Smooth muscle cell (in vitro differentiated cells): ENCODE measurements around the gene CCN6. TPM values are rescaled to one million over a fixed set of nuclear protein-coding genes. Genes with fewer than 3 reads are reported as not detected.
"Not testable (repeated sequence)": the region's sequence is repeated elsewhere in the genome, so short reads cannot be mapped to it uniquely, and the experiment has no call there.

ENCODE experiments used
- DNase-seq: peaks from one replicate; lab custom pipeline; 2025; ENCODE audit not compliant: unreplicated experiment; lab: John Stamatoyannopoulos, UW
- H2AFZ ChIP-seq: fragments of 200-600 bp; sonication (generic); 2 replicates; pipeline ENCODE4 v1.6.0; 2016; ENCODE audit warnings: antibody characterized with exemption, low read depth, mild to moderate bottlenecking
- H3F3A ChIP-seq: fragments of 200-600 bp; sonication (generic); 2 replicates; pipeline ENCODE4 v1.6.0; 2017; ENCODE audit warnings: antibody characterized with exemption, low read depth
- H3K27ac ChIP-seq: fragments of 200-600 bp; sonication (generic); 2 replicates; pipeline ENCODE4 v1.5.1; 2016; ENCODE audit warnings: low read depth, mild to moderate bottlenecking
- H3K27me3 ChIP-seq: fragments of 200-600 bp; sonication (generic); 2 replicates; pipeline ENCODE4 v1.6.1; 2016; ENCODE audit warnings: low read depth, mild to moderate bottlenecking
- H3K36me3 ChIP-seq: fragments of 200-600 bp; sonication (generic); 2 replicates; pipeline ENCODE4 v1.5.1; 2016; ENCODE audit warnings: low read depth
- H3K4me1 ChIP-seq: fragments of 200-600 bp; sonication (generic); 2 replicates; pipeline ENCODE4 v1.5.1; 2016; ENCODE audit warnings: low read depth
- H3K4me2 ChIP-seq: fragments of 200-600 bp; sonication (generic); 2 replicates; pipeline ENCODE4 v1.6.0; 2016; ENCODE audit warnings: mild to moderate bottlenecking
- H3K4me3 ChIP-seq: fragments of 200-600 bp; sonication (generic); 2 replicates; pipeline ENCODE4 v1.5.1; 2016; ENCODE audit warnings: mild to moderate bottlenecking
- H3K79me2 ChIP-seq: fragments of 200-600 bp; sonication (generic); 2 replicates; pipeline ENCODE4 v1.6.0; 2016; ENCODE audit warnings: low read depth, mild to moderate bottlenecking
- H3K9ac ChIP-seq: fragments of 200-600 bp; sonication (generic); 2 replicates; pipeline ENCODE4 v1.6.0; 2016; ENCODE audit warnings: low read depth
- H3K9me3 ChIP-seq: fragments of 200-600 bp; sonication (generic); replicated peaks from 2 replicates; pipeline ENCODE4 v1.5.1; 2016; ENCODE audit warnings: low read depth
- H4K20me1 ChIP-seq: fragments of 200-600 bp; sonication (generic); 2 replicates; pipeline ENCODE4 v1.6.0; 2016; ENCODE audit warnings: low read depth
- CTCF ChIP-seq: fragments of 200-600 bp; sonication (generic); IDR thresholded peaks from 2 replicates; pipeline ENCODE4 v1.5.1; 2017; ENCODE audit warnings: borderline replicate concordance, mild to moderate bottlenecking, antibody characterized with exemption; ENCODE audit not compliant: insufficient read depth, poor library complexity, severe bottlenecking
- WGBS: methylation state at CpG from one replicate; pipeline ENCODE4 v1.1.7; 2016; ENCODE audit warnings: low lambda C conversion rate; 5-methylcytosine and 5-hydroxymethylcytosine counted together
- polyA plus RNA-seq: library from polyadenylated mRNA; unstranded; fragments of >200 nt; fragmentation: Nextera tagmentation; extraction: Ambion mirVana; gene quantifications from 2 replicates; pipeline ENCODE4 v1.2.1, GENCODE V29; 2016
- total RNA-seq: library from RNA; depleted of rRNA; stranded (reverse); fragments of >200 nt; gene quantifications from 2 replicates; pipeline ENCODE4 v1.2.3, GENCODE V29; 2014

Gene CCN6
- total and polyA plus RNA-seq, 2 experiments from 2014 or later: 0.23 TPM; not detected in 1

GRCh38 chr6:112050429-112050828 is 3.5 kb upstream of the CCN6 start:
- 94% methylated on average over 5 of the region's 5 CpGs for WGBS
- Histone ChIP-seq H3K4me1 (no peaks in the 10 kb centered on the region), H3K4me3 (no peak overlapping the region), H3F3A (no peaks in the 10 kb centered on the region), H3K79me2 (no peaks in the 10 kb centered on the region), H3K36me3 (no peaks in the 10 kb centered on the region), H4K20me1 (no peaks in the 10 kb centered on the region), H2AFZ (no peak overlapping the region), H3K27ac (no peak overlapping the region), H3K9me3 (no peaks in the 10 kb centered on the region), H3K27me3 (no peaks in the 10 kb centered on the region), H3K4me2 (no peak overlapping the region), H3K9ac (no peak overlapping the region)
- no peak for DNase-seq
- TF ChIP-seq CTCF: no peak

GRCh38 chr6:112051251-112051740 is 2.6 kb upstream of the CCN6 start:
- WGBS: 96% methylated on average over 4 of the region's 4 CpGs
- H3K27me3 ChIP-seq, H3K9me3 ChIP-seq, H3K4me2 ChIP-seq, DNase-seq, H3F3A ChIP-seq, H4K20me1 ChIP-seq, H3K9ac ChIP-seq, H3K79me2 ChIP-seq, H3K27ac ChIP-seq, H3K4me1 ChIP-seq, H2AFZ ChIP-seq, H3K36me3 ChIP-seq, H3K4me3 ChIP-seq: not testable (repeated sequence)

DNA sequence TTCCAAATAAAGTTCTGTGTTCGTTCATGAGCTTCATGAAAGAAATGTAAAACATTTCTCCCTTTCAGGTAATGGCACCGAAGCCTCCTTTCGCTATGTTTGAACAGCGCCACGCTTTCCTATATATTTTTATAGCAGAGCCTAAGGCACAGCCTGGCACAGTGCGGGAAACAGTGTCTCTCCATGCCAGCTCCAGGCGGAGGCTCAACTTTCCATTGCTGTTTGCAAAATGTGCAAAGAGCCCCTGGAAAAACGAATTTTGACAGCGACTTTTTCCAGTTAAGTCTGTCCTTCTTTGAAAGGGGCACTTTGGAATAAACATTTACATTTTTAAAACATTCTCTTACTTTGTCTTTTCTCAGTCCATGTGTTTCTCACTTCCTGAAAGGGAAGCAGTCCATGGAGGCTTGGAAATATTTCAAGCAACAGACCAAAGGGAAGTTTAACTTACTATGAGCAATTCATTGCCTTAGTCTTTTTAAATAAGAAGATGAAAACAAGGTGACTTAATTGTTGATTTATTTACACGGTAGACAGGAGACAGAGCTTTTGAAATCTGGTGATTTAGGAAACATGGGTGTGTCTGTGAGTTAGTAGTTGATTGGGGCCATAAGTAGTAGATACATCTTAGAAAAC is 769 bp downstream of the CCN6 start:
- no peak overlapping the region for H3K9ac ChIP-seq
- H3K36me3 ChIP-seq: no peaks in the 10 kb centered on the region
- H3K27ac ChIP-seq: no peak overlapping the region
- peaks cover 14% of the 10 kb centered on the region for H3K27me3 ChIP-seq
- H2AFZ ChIP-seq: no peak overlapping the region
- no peak for TF ChIP-seq CTCF
- no peaks in the 10 kb centered on the region for H3F3A ChIP-seq
- no peak overlapping the region for H3K4me2 ChIP-seq
- DNase-seq: no peak
- no peak overlapping the region for H3K4me3 ChIP-seq
- H3K4me1 ChIP-seq: no peaks in the 10 kb centered on the region
- no peaks in the 10 kb centered on the region for H4K20me1 ChIP-seq
- H3K9me3 ChIP-seq: no peaks in the 10 kb centered on the region
- H3K79me2 ChIP-seq: no peaks in the 10 kb centered on the region
- WGBS: 85% methylated on average over 10 of the region's 10 CpGs

DNA sequence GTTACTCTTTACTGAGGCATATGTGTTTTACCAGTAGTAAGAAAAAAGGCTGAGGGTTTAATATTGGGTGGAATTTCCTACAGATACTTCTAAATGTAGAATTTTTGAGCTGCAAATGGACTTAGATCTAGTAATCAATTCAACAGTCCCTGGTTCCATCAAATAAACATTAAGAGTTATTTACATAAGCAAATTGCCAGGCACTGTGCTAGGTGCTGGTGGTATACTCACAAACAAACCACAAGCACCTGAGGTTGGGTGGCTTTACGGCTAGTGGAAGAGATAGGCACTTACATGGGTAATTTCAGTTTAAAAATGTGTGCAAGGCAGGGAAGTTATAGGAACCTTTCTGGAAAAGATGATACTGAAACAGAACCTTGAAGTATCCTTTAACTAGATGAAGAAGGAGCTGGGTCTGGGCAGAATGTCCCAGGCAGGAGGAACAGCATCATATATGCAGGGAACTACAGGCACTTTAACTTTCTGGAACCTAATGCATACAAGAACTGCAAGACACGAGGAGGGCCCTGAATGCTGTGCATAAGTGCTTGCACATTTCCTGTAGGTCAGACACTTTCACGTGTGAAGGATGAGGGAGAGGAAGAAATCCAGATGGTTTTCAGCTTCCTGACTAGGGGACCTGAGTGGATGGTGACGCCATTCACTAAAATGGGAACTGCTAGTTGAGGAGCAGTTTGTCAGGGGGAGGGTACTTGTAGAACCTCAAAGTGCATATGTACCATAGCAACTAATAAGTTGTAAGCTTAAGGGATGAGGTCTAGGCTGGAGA is 4.5 kb downstream of the CCN6 start:
- Histone ChIP-seq H3K27ac (no peak overlapping the region), H2AFZ (no peak overlapping the region), H3K79me2 (no peaks in the 10 kb centered on the region), H3F3A (no peaks in the 10 kb centered on the region), H3K9ac (no peak overlapping the region), H3K4me3 (no peak overlapping the region), H3K9me3 (no peaks in the 10 kb centered on the region), H3K4me2 (no peak overlapping the region), H3K36me3 (no peaks in the 10 kb centered on the region), H3K4me1 (no peaks in the 10 kb centered on the region), H3K27me3 (peaks cover 14% of the 10 kb centered on the region), H4K20me1 (no peaks in the 10 kb centered on the region)
- DNase-seq: no peak
- WGBS: 84% methylated on average over 4 of the region's 4 CpGs
- TF ChIP-seq CTCF: no peak
